ENCODE measurements around the gene FOXP2.
A peak's percentile ranks its signal among the peaks of the same experiment; 100 is the strongest.
"Not testable (repeated sequence)": the region's sequence is repeated elsewhere in the genome, so short reads cannot be mapped to it uniquely, and the experiment has no call there.

FOXP2 gene

DNA sequence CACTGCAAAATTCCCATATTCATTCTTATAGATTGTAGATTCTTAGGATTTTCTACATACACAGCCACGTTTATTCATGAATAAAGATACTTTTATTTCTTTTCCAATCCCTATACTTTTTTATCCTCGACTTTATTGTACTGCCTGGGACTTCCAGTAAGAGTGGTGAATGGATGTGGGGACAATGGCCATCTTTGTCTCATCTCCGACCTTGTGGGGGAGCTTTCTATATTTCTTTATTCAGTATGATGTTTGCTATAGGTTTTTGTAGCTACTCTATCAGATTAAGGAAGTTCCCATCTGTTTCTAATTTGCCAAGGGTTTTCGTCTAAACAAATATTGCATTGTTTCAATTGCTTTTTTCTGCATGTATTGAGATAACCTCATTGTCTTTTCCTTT, 184.3 kb downstream of the FOXP2 start:
- no peak for DNase-seq

DNA sequence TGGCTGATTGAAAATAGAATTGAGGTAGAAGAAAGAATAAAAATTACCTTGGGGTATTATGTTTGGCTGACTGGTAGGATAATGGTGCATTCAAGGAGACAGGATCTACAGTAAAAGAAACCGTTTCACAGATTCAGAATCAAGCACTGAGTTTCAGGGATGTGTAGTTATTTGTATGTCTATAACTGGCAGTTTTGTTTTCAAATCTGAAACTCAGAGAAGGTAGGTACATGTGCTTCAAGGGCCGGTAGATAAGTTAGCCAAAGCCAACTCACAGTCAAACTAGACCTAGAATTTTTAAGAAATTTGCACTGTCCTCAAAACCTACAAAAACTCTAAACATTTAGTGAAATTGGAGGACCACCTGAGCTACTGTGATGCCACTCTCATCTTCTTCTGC, 191.5 kb downstream of the FOXP2 start:
- DNase-seq = no peak

DNA sequence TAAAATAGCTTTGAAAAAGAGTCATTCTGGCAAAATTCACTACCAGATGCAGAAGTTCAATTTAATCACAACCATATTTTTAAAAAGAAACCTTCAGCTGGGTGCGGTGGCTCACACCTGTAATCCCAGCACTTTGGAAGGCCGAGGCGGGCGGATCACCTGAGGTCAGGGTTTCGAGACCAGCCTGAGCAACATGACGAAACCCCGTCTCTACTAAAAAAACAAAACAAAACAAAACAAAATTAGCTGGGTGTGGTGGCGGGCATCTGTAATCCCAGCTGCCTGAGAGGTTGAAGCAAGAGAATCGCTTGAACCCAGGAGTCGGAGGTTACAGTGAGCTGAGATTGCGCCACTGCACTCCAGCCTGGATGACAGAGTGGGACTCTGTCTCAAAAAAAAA, 194.2 kb downstream of the FOXP2 start:
- not testable (repeated sequence) for DNase-seq

DNA sequence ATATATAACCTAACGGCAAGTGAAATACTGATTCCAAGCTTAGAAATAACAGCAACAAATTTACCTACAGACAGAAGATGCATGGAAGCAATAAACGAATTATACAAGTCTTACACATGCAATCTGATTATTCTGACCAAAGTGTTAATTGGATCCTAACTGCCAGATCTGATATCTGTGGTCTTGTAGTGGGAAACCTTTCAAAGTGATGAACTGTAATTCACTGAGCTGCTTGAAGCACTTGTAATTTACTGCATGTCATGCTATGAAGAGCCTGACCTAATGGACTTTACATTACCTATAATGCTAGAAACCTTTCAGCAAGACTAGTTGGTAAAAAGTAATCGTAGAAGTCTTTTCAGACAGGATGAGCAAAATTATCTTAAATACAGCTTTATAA, 205.6 kb downstream of the FOXP2 start:
- DNase-seq = no peak

DNA sequence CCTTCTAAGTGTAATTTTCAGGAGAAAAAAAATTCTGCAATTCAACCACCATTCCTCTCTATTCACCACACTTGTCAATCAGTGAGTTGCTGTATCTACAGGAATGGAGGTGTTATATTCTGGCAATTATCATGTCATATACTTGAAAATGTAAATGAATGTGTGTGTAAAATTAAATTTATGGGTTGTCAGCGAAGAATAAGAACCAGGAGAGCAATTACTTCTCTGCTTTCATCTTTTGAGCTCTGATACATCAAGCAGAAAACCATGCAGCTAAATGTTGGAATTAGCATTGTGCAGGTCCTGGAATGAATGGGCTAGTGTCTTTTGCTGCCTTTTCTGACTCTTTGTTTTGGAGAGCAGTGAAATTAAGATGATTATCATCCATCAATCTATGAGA, 207.6 kb downstream of the FOXP2 start:
- DNase-seq = no peak

DNA sequence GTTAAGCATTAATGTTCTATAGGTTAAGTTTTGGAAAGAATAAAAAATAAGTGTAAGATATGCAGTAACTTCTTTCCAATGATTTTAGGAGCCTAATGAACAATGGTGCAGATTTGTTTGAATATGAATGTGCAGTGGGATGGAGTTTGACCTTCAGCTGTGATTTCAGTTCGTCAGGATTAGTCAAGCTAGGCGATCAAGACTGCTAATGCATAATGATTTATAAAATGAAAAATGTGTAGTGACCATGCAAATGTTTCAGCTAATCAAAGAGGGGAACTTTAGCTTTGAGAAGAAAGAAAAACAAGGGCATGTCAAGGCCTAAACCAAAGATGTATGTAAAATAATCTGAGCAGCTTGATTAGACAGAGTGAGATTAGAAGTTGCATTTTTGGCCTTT, 208.5 kb downstream of the FOXP2 start:
- no peak for DNase-seq

DNA sequence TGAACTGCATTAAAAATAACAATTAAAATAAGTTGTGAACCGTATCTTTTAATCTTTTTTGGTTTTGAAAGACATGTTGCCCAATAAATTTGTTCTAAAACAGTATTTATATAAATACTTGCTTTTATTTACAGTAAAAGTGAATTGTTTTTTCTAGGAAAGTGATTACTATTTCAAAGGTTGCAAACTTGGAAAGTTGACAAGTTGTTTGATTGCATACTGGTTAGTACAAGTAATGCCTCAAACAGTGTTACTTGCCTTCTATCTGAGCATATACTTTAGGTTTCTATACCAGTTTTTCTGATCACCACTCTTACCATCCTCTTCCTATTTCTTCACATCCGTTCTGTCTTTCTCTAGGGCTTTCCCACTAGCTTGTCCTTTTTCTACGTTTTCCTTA, 212.6 kb downstream of the FOXP2 start:
- DNase-seq = no peak

DNA sequence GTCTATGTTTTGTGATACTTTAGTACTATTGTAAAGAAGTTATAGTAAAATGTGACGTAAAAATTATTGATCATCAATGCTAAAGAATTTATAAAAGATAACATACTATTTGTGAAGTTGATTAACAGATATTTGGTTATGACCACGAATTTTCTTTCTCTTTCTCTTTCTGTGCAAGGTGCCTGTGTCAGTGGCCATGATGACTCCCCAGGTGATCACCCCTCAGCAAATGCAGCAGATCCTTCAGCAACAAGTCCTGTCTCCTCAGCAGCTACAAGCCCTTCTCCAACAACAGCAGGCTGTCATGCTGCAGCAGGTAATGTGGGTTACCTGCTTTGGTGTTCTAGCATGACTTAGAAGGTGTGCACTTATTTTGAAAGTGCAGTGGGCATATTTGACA, 213.7 kb downstream of the FOXP2 start:
- DNase-seq = no peak

DNA sequence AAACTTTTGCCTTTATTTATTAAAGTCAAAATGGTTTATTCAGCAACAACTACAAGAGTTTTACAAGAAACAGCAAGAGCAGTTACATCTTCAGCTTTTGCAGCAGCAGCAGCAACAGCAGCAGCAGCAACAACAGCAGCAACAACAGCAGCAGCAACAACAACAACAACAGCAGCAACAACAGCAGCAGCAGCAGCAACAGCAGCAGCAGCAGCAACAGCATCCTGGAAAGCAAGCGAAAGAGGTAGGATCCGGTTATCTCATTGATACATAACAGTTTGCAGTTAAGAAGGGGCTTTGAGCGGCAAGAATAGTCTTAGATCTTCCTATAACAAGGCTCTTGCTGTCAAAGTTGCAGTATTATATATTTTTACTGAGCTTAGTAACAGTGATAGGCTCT, 215.1 kb downstream of the FOXP2 start:
- DNase-seq = no peak

DNA sequence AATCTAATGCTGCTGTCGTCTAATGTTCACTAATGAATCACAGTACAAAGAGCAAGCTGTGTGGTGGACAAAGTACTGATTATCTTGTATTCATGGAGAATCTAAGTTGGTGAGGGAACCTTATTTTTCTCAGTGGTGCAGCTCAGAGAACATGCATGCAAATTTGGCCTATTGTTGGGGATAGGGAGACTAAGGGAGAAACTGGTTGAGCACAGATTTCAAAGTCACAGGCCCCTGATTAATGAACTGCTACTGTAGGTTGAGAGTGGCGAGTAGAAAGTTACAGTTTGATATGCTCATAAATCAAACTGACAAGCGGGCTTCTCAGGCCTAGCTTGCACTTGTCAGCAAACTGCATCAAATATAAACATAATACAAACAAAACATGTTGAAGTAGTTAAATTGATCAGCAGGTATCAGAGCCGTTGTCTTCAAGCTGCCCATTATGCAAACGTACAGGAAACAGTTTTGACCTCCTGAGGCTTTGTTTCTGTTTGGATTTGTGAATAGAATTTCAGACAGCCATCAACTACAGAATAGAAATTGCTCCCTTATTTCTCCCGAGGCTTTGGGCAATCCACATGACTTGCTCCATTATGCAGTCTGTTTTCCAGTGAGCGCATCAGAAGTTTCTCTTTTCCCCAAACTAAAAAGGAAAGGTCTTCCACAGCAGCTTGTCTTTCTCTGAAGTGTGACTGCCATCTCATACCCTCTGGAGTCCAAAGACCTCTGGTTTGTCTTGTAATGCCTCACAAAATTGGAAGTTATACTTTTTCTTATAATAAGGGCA, 215.8 kb downstream of the FOXP2 start:
- DNase-seq = no peak

DNA sequence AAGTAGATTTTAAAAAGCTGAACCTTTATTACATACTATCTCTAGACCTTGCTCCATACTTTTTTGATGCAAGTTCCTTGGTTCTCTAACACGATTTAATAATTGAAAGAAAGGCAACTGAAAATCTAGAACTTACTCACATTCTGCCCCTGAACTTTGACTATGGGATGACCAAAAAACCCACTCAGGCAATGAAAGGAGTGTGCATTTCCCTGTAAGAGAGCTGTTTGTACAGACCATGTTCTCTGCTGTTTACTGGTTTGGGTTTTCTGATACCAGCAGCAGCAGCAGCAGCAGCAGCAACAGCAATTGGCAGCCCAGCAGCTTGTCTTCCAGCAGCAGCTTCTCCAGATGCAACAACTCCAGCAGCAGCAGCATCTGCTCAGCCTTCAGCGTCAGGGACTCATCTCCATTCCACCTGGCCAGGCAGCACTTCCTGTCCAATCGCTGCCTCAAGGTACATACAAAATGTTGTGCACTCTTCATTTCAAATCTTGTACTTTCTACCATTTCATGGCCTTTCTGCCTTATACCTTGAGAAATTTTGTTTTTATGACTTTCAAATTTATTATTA, 216.7 kb downstream of the FOXP2 start:
- DNase-seq = no peak

DNA sequence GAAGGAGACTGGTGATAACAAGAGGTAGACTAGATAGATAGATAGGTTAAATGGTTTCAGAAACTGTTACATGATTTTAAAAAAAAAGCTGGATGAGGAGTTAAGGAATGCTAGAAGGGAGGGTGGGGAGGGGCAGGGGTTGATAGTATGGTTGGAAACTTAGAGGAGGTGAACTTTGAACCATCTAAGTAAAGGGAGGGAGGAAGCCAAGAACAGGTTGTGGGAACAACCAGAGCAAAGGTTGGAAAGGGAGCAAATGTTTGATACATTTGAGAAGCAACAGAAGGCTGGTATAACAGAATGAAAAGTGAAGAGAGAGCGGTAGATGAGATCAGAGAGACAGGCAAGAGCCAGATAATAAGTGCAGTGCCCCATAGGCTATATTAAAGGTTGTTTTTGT, 224.8 kb downstream of the FOXP2 start:
- no peak for DNase-seq

DNA sequence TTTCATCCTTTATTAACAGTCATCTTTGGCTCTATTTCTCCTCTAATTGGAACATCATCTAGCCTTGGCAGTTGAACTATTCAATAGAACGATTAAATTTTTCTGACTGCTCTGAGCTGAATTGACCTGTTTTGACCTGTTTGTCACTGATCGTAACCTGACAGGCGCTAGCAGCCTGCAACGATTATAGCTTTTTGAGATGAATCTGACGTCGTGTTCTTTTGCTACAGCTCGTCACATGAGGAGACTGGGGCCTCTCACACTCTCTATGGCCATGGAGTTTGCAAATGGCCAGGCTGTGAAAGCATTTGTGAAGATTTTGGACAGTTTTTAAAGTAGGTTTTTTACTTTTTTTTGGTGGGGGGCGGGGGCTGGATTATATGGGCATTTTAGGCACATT, 229.8 kb downstream of the FOXP2 start:
- peak; percentile 64 for DNase-seq

DNA sequence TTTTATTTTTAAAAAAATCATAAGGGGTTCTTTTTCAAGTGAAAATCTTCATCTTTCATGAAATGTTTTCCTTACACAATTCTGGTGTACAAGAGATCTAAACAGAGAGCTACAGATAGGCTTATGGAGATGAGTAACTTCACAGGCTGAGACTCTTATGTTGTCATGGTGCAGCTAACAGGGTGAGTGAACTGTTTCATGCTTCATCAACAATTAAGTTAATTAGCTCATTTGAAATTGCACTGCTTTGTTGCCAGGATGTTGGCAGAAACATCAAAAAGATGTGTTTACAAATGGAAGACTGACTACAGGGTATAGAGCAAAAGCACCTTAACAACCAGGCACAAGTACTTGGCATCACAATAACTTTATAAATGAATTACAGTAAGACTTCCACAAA, 230.8 kb downstream of the FOXP2 start:
- DNase-seq = peak; percentile 91

DNA sequence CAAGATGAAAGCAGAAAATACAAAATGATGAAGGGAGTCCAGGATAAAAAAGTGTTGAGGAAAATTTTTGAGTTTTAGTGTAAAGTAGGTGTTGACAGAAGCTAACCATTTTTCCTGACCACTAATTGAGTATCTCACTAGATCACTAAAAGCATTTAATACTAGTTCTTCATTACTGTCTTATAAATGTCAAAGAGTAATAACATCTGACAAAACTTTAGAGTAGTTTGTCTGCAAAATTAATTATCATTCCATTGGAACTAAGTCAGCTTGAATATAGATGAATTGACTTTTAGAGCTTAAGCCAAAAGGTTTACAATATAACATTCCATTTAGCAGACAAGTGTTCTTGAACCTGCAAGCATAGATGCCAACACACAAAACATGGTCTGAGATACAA, 232.9 kb downstream of the FOXP2 start:
- DNase-seq = no peak

DNA sequence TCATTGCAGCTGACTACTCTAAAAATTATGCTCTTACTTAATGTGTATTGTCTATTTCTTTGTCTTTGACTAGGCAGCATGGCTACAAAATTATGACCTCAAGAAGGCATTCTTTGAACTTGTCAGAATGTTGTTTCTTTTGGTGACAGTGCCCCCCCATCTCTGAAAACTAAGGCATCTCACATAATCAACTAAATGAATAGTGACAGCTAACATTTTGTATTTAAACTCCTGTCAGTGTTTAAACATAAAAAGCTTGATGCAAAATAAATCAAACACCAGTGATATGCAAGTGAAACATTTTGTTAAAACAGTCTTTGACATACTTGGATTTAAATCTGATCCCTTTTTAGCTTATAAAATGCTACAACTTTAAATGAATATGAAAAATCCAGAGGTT, 233.5 kb downstream of the FOXP2 start:
- no peak for DNase-seq

DNA sequence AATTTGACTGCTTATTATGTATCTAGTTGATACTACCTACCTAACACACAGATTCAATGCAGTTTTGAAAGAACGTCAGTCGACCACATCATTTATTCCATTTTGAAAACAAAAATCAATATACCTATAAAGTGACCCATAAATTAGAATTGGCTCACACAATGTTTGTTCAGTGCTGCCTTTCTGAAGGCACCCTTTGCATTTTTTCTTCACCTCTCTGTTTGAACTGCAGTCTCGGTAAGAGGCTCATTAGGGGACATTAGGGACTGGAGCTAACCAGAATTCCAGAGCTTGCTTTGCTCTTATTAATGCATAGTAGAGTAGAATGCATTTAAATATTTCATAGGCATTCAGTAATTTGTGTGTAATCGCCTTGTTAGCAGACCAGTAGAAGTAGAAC, 234.1 kb downstream of the FOXP2 start:
- DNase-seq = no peak

DNA sequence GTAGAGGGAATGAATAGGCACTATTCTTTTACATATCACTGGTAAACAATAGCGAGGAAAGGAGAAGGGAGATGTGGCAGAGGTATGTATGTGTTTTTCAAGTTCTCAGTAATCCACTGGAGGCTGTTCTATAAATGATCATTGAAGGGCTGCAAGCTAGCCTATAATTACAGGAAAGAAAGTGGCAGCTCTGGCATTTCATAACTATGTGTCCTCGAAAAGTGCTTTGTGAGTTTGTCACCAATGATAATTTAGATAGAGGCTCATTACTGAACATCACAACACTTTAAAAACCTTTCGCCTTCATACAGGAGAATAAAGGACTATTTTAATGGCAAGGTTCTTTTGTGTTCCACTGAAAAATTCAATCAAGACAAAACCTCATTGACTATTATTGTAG, 235.1 kb downstream of the FOXP2 start:
- DNase-seq = no peak

DNA sequence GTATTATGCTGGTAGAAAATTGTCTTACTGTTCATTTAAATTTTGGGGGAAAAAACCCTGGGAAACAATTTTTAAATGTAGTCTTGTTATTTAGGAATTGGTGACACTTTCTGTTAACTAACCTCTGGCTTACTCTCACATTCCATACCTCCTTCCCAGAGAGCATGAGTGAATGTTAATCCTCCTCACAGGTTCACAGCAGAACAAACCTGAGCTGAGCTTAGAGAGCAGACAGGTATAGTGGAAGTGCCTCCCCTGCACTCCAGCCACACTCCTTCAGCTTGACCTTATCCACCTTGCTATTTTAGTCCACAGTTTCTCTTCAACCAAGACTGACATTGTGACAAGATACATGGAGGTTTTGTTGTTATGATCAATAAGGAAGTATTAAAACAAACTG, 235.9 kb downstream of the FOXP2 start:
- no peak for DNase-seq

DNA sequence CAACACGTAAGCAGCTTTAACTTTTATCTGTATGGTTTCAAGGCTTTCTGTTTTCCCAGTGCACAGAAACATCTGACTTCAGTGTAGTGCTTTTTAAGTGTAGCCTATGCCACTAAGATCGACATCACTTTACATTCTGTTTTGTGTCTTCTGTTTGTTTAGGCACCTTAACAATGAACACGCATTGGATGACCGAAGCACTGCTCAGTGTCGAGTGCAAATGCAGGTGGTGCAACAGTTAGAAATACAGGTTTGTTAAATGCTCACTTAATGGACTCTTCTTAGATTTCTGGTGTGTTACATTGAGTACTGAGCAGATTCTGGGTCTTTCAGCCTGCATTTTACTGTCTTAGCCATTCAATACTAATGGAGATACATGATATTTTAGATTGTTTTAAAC, 237.4 kb downstream of the FOXP2 start:
- DNase-seq = no peak

DNA sequence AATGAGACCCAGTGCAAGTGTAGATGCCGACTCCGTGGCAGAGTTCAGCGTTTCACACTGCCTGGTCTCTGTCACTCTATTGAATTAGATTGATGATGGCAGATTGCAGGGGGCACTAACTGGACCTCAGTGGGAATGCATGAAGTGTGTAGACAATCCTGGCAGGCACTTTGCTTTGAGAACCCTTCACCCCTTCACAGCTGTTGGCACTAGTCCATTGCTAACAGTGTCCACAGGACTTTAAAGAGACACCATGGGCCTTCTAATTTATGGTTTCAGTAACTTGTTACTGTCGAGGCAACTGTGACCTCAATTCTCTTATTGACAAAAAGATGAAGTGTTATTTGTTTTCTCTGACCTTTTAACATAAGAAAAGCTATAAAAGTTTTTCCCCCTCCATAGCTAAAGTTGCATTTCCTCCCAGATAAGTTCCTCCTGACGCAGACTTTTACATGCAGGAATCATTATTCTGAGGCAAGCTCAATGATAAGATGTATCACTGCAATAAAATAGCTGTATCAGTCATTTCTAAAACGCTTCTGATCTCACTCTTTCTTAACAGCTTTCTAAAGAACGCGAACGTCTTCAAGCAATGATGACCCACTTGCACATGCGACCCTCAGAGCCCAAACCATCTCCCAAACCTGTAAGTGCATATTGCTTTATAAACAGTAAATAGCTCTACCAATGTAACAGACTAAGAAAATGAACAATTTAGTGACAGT, 238.9 kb downstream of the FOXP2 start:
- DNase-seq = peak; percentile 15

DNA sequence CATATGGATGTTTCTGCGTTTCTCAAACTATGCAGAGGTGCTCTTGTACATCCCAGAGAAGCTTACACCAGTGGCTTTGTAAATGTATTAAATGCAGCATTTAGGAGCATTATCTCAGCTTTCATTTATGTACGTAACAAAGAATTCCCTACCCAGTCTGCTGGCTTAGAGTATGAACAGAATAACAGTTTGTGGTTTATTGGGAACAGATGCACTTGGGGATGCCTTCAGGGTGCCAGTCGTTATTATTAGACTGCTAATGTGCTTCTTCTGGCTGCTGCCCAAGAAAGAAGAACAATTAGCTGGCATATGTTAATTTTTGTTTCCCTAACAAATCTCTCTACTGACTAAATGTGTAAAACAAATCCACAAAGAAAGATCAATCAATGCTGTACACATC, 241.9 kb downstream of the FOXP2 start:
- peak; percentile 73 for DNase-seq

DNA sequence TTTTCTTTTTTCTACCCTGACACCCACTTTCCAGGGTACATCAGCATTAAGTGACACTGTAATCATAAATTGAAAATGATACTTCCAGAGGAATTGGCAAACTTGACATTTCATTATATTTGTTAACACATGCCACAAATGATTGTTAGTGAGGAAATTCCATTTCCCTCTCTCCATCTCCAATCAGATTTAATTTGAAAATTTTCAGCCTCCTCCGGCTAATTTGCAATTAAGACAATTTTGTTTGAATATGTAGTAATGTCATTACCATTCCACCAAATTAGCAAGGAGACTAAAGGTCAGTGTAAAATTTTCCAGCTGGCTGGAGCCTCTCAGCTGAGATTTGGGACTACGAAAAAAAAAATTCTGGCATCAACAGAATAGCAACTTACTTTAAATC, 242.7 kb downstream of the FOXP2 start:
- DNase-seq = no peak

DNA sequence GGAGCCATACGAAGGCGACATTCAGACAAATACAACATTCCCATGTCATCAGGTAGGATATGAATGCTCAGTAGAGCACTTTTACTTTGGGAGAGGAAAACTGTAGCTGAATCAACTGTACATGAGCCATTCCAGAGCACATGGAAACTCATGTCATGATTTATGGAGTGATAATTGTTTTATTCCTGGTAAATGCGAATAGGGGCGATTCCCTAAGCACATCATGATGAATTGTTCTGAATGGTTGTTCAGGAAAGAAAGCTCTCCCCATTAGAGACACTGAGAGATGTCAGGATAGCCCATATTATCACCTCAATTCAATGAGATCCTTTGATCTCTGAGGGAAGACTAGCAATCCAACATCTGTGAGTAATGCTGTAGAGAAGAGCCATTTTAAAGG, 243.6 kb downstream of the FOXP2 start:
- DNase-seq = no peak
